Measurements from ENCODE around the gene SNX22. TPM values are rescaled to one million over a fixed set of nuclear protein-coding genes. Genes with fewer than 3 reads are reported as not detected.

SNX22 gene
- polyA plus RNA-seq, 2 of the 4 experiments (the other 2 are of a cell fraction) = 0.22 to 1.1 TPM

GRCh38 chr15:64162869-64163658 is 11.5 kb downstream of the SNX22 start, which contains the start of gene PPIB (continued):
- TF ChIP-seq NR3C1 (IDR thresholded peaks at IDR 0.05) (no peak), EP300 (IDR thresholded peaks at IDR 0.05) (no peak; a peak in 1 of 5 replicates), GATA3 (IDR thresholded peaks at IDR 0.05; ENCODE audit: borderline replicate concordance) (peak; percentile 82), FOXS1 (CRISPR knock-in tag; IDR thresholded peaks at IDR 0.05) (no peak), CTCF (IDR thresholded peaks at IDR 0.05) (peak; percentile 51), USF2 (IDR thresholded peaks at IDR 0.05) (peak; percentile 23; the same call in 1 of the 2 replicates), MAFK (IDR thresholded peaks at IDR 0.05; ENCODE audit: partially characterized antibody) (no peak), HOXA7 (CRISPR knock-in tag; IDR thresholded peaks at IDR 0.05) (no peak), EHMT2 (IDR thresholded peaks at IDR 0.05; ENCODE audit: low read depth) (no peak), CHD4 (IDR thresholded peaks at IDR 0.05; ENCODE audit: borderline replicate concordance) (no peak), CBX2 (IDR thresholded peaks at IDR 0.05; ENCODE audit: borderline replicate concordance, low read depth) (no peak), JUNB (IDR thresholded peaks at IDR 0.05) (no peak), ZFP36 (IDR thresholded peaks at IDR 0.05; ENCODE audit: borderline replicate concordance, partially characterized antibody) (no peak), HMGXB4 (CRISPR knock-in tag; IDR thresholded peaks at IDR 0.05; ENCODE audit: borderline replicate concordance) (no peak), RCOR1 (IDR thresholded peaks at IDR 0.05; ENCODE audit: low read depth, low read length) (no peak), RAD21 (conservative IDR thresholded peaks at IDR 0.05 in 1 of 2, IDR thresholded peaks at IDR 0.05 in 1 of 2) (peak; percentile 78 to 83), RARB (CRISPR knock-in tag; IDR thresholded peaks at IDR 0.05) (no peak), HOXB5 (CRISPR knock-in tag; IDR thresholded peaks at IDR 0.05) (no peak), TFCP2L1 (CRISPR knock-in tag; IDR thresholded peaks at IDR 0.05) (no peak), FOSB (CRISPR knock-in tag; IDR thresholded peaks at IDR 0.05) (no peak), HEYL (CRISPR knock-in tag; IDR thresholded peaks at IDR 0.05) (no peak), MYC (IDR thresholded peaks at IDR 0.05; ENCODE audit: borderline replicate concordance, low read length) (peak; percentile 86), ZNF302 (CRISPR knock-in tag; IDR thresholded peaks at IDR 0.05) (no peak), E2F6 (IDR thresholded peaks at IDR 0.05; ENCODE audit: borderline replicate concordance, low read depth) (peak; percentile 75)

Data from A549 (cell line).